Immature natural killer cell (primary cell): ENCODE data around the gene ACAD11. TPM values are rescaled to one million over a fixed set of nuclear protein-coding genes. Genes with fewer than 3 reads are reported as not detected.
"Not testable (repeated sequence)": the region's sequence is repeated elsewhere in the genome, so short reads cannot be mapped to it uniquely, and the experiment has no call there.

ENCODE experiments used
- DNase-seq, 3 donors: peaks; one replicate each; pipeline ENCODE4 v3.0.0; 2022; ENCODE audit warnings: mixed read lengths in 1 of 3
- H3K27ac Mint-ChIP-seq, 6 donors: one replicate each; pipeline ENCODE4 v1.8.0; 2020; ENCODE audit warnings: mixed read lengths in 6 of 6, mild to moderate bottlenecking in 5 of 6, inconsistent platforms in 4 of 6, moderate library complexity in 3 of 6
- H3K27me3 Mint-ChIP-seq, 3 donors: one replicate each; pipeline ENCODE4 v1.8.0; 2020 to 2021; ENCODE audit warnings: low read depth in 3 of 3, mild to moderate bottlenecking in 3 of 3, mixed read lengths in 3 of 3, moderate library complexity in 3 of 3, inconsistent platforms in 1 of 3
- H3K36me3 Mint-ChIP-seq, 3 donors: one replicate each; pipeline ENCODE4 v1.8.0; 2020; ENCODE audit warnings: mixed read lengths in 3 of 3, inconsistent platforms in 2 of 3, mild to moderate bottlenecking in 2 of 3
- H3K4me1 Mint-ChIP-seq, 2 donors: one replicate each; pipeline ENCODE4 v1.8.0; 2020; ENCODE audit warnings: inconsistent platforms in 2 of 2, mild to moderate bottlenecking in 2 of 2, mixed read lengths in 2 of 2, moderate library complexity in 1 of 2
- H3K4me3 Mint-ChIP-seq, 5 donors: one replicate each; pipeline ENCODE4 v1.8.0; 2020; ENCODE audit warnings: mild to moderate bottlenecking in 5 of 5, mixed read lengths in 5 of 5, inconsistent platforms in 3 of 5, moderate library complexity in 3 of 5
- H3K9me3 Mint-ChIP-seq, 6 donors: one replicate each; pipeline ENCODE4 v1.8.0; 2020; ENCODE audit warnings: mild to moderate bottlenecking in 6 of 6, mixed read lengths in 6 of 6, inconsistent platforms in 4 of 6, moderate library complexity in 3 of 6
- polyA plus RNA-seq, 3 donors: library from polyadenylated mRNA; unstranded; fragments of 300-500 nt; fragmentation: Illumina TruSeq; gene quantifications; one replicate each; pipeline ENCODE4 v1.2.3, GENCODE V29; 2021

Gene ACAD11
- polyA plus RNA-seq, 3 donors from 2014 or later: 0.46 to 3.9 (median 1.8) TPM

GRCh38 chr3:132638706-132639105 lies 20.9 kb downstream of the ACAD11 start:
- Mint-ChIP-seq H3K36me3 (peaks cover 19 to 42% (median 26%) of the 10 kb centered on the region in 3 donors), H3K4me3 (no peak overlapping the region), H3K27me3 (peaks cover 0 to 1% (median 0%) of the 10 kb centered on the region in 3 donors)

GRCh38 chr3:132637590-132637989 lies 22.0 kb downstream of the ACAD11 start:
- Mint-ChIP-seq H3K4me3 (no peak overlapping the region), H3K27me3 (peaks cover 0 to 1% (median 0%) of the 10 kb centered on the region in 3 donors), H3K27ac (no peak overlapping the region), H3K36me3 (peaks cover 26 to 50% (median 26%) of the 10 kb centered on the region in 3 donors), H3K9me3 (no peaks in the 10 kb centered on the region), H3K4me1 (no peaks in the 10 kb centered on the region)
- no peak for DNase-seq

More at GRCh38 chr3:132638706-132639105, 20.9 kb downstream of the ACAD11 start:
- no peak for DNase-seq
- H3K27ac Mint-ChIP-seq: no peak overlapping the region
- peaks cover 0 to 2% of the 10 kb centered on the region in 2 donors for H3K4me1 Mint-ChIP-seq
- H3K9me3 Mint-ChIP-seq: no peaks in the 10 kb centered on the region

- Mint-ChIP-seq H3K4me3 (no peak overlapping the region), H3K4me1 (no peaks in the 10 kb centered on the region), H3K27ac (no peak overlapping the region), H3K27me3 (peaks cover 0 to 1% (median 0%) of the 10 kb centered on the region in 3 donors), H3K36me3 (peaks cover 19 to 51% (median 29%) of the 10 kb centered on the region in 3 donors), H3K9me3 (no peaks in the 10 kb centered on the region)
- DNase-seq: no peak
These were observed 24.6 kb downstream of the ACAD11 start for GRCh38 chr3:132635052-132635451.

GRCh38 chr3:132630612-132631011 lies 29.0 kb downstream of the ACAD11 start:
- Mint-ChIP-seq H3K4me1 (no peaks in the 10 kb centered on the region), H3K9me3 (no peaks in the 10 kb centered on the region), H3K27me3 (no peaks in the 10 kb centered on the region), H3K27ac (no peak overlapping the region), H3K36me3 (peaks cover 8 to 44% (median 33%) of the 10 kb centered on the region in 3 donors), H3K4me3 (no peak overlapping the region)
- no peak for DNase-seq

GRCh38 chr3:132629928-132630327 lies 29.7 kb downstream of the ACAD11 start:
- Mint-ChIP-seq H3K27me3 (no peaks in the 10 kb centered on the region), H3K4me3 (no peak overlapping the region), H3K27ac (no peak overlapping the region), H3K36me3 (peaks cover 8 to 43% (median 33%) of the 10 kb centered on the region in 3 donors), H3K4me1 (no peaks in the 10 kb centered on the region), H3K9me3 (no peaks in the 10 kb centered on the region)
- DNase-seq: no peak

- Mint-ChIP-seq H3K36me3 (peaks cover 8 to 39% (median 30%) of the 10 kb centered on the region in 3 donors), H3K4me1 (no peaks in the 10 kb centered on the region), H3K4me3 (no peak overlapping the region), H3K27me3 (no peaks in the 10 kb centered on the region), H3K27ac (no peak overlapping the region), H3K9me3 (no peaks in the 10 kb centered on the region)
- no peak for DNase-seq
These were observed 31.5 kb downstream of the ACAD11 start for GRCh38 chr3:132628157-132628556.

- H3K27me3 Mint-ChIP-seq: no peaks in the 10 kb centered on the region
- no peak overlapping the region for H3K4me3 Mint-ChIP-seq
- H3K27ac Mint-ChIP-seq: no peak overlapping the region
- peaks cover 8 to 31% (median 25%) of the 10 kb centered on the region in 3 donors for H3K36me3 Mint-ChIP-seq
- H3K9me3 Mint-ChIP-seq: no peaks in the 10 kb centered on the region
- no peaks in the 10 kb centered on the region for H3K4me1 Mint-ChIP-seq
- DNase-seq: no peak
These were observed 32.7 kb downstream of the ACAD11 start for GRCh38 chr3:132626955-132627354.

GRCh38 chr3:132625613-132626012 lies 34.0 kb downstream of the ACAD11 start:
- no peak overlapping the region for H3K27ac Mint-ChIP-seq
- H3K27me3 Mint-ChIP-seq: no peaks in the 10 kb centered on the region
- H3K36me3 Mint-ChIP-seq: peaks cover 8 to 37% (median 25%) of the 10 kb centered on the region in 3 donors
- H3K4me1 Mint-ChIP-seq: no peaks in the 10 kb centered on the region
- no peaks in the 10 kb centered on the region for H3K9me3 Mint-ChIP-seq
- no peak overlapping the region for H3K4me3 Mint-ChIP-seq
- no peak for DNase-seq

- Mint-ChIP-seq H3K9me3 (no peaks in the 10 kb centered on the region), H3K27me3 (no peaks in the 10 kb centered on the region), H3K27ac (no peak overlapping the region), H3K36me3 (peaks cover 8 to 36% (median 20%) of the 10 kb centered on the region in 3 donors), H3K4me1 (no peaks in the 10 kb centered on the region), H3K4me3 (no peak overlapping the region)
- no peak for DNase-seq
These were observed 34.8 kb downstream of the ACAD11 start for GRCh38 chr3:132624790-132625189.

GRCh38 chr3:132623646-132624045 lies 36.0 kb downstream of the ACAD11 start:
- Mint-ChIP-seq H3K4me3 (no peak overlapping the region), H3K27ac (no peak overlapping the region), H3K36me3 (peaks cover 8 to 33% (median 16%) of the 10 kb centered on the region in 3 donors), H3K4me1 (no peaks in the 10 kb centered on the region), H3K27me3 (no peaks in the 10 kb centered on the region), H3K9me3 (no peaks in the 10 kb centered on the region)
- no peak for DNase-seq

- H3K27me3 Mint-ChIP-seq: no peaks in the 10 kb centered on the region
- H3K4me3 Mint-ChIP-seq: no peak overlapping the region
These were observed 36.8 kb downstream of the ACAD11 start for GRCh38 chr3:132622761-132623160.

GRCh38 chr3:132622148-132622547 lies 37.5 kb downstream of the ACAD11 start:
- H3K9me3 Mint-ChIP-seq: no peaks in the 10 kb centered on the region
- peaks cover 13 to 36% (median 23%) of the 10 kb centered on the region in 3 donors for H3K36me3 Mint-ChIP-seq
- H3K4me3 Mint-ChIP-seq: no peak overlapping the region
- no peak for DNase-seq
- H3K27ac Mint-ChIP-seq: no peak overlapping the region
- H3K27me3 Mint-ChIP-seq: no peaks in the 10 kb centered on the region
- H3K4me1 Mint-ChIP-seq: no peaks in the 10 kb centered on the region

More at GRCh38 chr3:132622761-132623160, 36.8 kb downstream of the ACAD11 start:
- Mint-ChIP-seq H3K4me1 (no peaks in the 10 kb centered on the region), H3K9me3 (no peaks in the 10 kb centered on the region), H3K36me3 (peaks cover 8 to 29% (median 21%) of the 10 kb centered on the region in 3 donors), H3K27ac (no peak overlapping the region)
- no peak for DNase-seq

- no peak overlapping the region for H3K4me3 Mint-ChIP-seq
- peaks cover 0 to 5% of the 10 kb centered on the region in 2 donors for H3K4me1 Mint-ChIP-seq
- H3K27me3 Mint-ChIP-seq: no peaks in the 10 kb centered on the region
- H3K36me3 Mint-ChIP-seq: peaks cover 18 to 41% (median 36%) of the 10 kb centered on the region in 3 donors
- DNase-seq: no peak
- H3K27ac Mint-ChIP-seq: no peak overlapping the region
- H3K9me3 Mint-ChIP-seq: peaks cover 0 to 2% (median 0%) of the 10 kb centered on the region in 6 donors
These were observed 42.8 kb downstream of the ACAD11 start for GRCh38 chr3:132616780-132617179.

- Mint-ChIP-seq H3K9me3 (peaks cover 0 to 2% (median 0%) of the 10 kb centered on the region in 6 donors), H3K27ac (no peak overlapping the region), H3K4me1 (peaks cover 0 to 5% of the 10 kb centered on the region in 2 donors), H3K4me3 (no peak overlapping the region), H3K27me3 (no peaks in the 10 kb centered on the region), H3K36me3 (peaks cover 18 to 44% (median 41%) of the 10 kb centered on the region in 3 donors)
- no peak for DNase-seq
These were observed 43.7 kb downstream of the ACAD11 start for GRCh38 chr3:132615881-132616280.

- H3K4me1 Mint-ChIP-seq, H3K4me3 Mint-ChIP-seq, H3K27me3 Mint-ChIP-seq, H3K9me3 Mint-ChIP-seq, DNase-seq, H3K27ac Mint-ChIP-seq: not testable (repeated sequence)
- peaks cover 18 to 43% (median 40%) of the 10 kb centered on the region in 3 donors for H3K36me3 Mint-ChIP-seq
These were observed 44.3 kb downstream of the ACAD11 start for GRCh38 chr3:132615301-132615700.
